GM12873 (cell line): ENCODE data around the gene OTP.

Source experiments
- CTCF ChIP-seq: IDR thresholded peaks from 2 replicates; pipeline ENCODE4 v1.5.1; 2012; ENCODE audit warnings: low read depth, mild to moderate bottlenecking, moderate library complexity, low read length, control low read depth; ENCODE audit not compliant: insufficient read depth; ENCODE audit errors: missing control alignments

OTP gene

GRCh38 chr5:77651343-77651742, 12.8 kb upstream of the OTP start:
- TF ChIP-seq CTCF = no peak

GRCh38 chr5:77650686-77651085, 12.2 kb upstream of the OTP start:
- TF ChIP-seq CTCF = no peak

- no peak for TF ChIP-seq CTCF
Observed at GRCh38 chr5:77649776-77650175, 11.3 kb upstream of the OTP start.

- TF ChIP-seq CTCF = no peak
Observed at GRCh38 chr5:77645995-77646639, 7.6 kb upstream of the OTP start.

GRCh38 chr5:77645158-77645994, 6.9 kb upstream of the OTP start:
- peak; percentile 60 for TF ChIP-seq CTCF

GRCh38 chr5:77644371-77645157, 6.1 kb upstream of the OTP start:
- TF ChIP-seq CTCF = no peak
